Activated CD4-positive, alpha-beta memory T cell treated with anti-CD3 and anti-CD28 coated beads for 36 hours (primary cell): ENCODE data around the gene IFT27. TPM values are rescaled to one million over a fixed set of nuclear protein-coding genes. Genes with fewer than 3 reads are reported as not detected.
"Not testable (repeated sequence)": the region's sequence is repeated elsewhere in the genome, so short reads cannot be mapped to it uniquely, and the experiment has no call there.

Experiments
- CTCF ChIA-PET: fragments of 350-600 bp; sonication (Branson Sonifier 250); formaldehyde crosslinking; loops from one replicate; lab custom pipeline; 2021; ENCODE audit warnings: antibody characterized with exemption, inconsistent platforms; lab: Charles Lee
- POLR2A ChIA-PET: fragments of 350-600 bp; sonication (Branson Sonifier 250); formaldehyde crosslinking; loops from one replicate; lab custom pipeline; 2021; ENCODE audit warnings: antibody characterized with exemption; lab: Charles Lee
- DNase-seq: peaks from one replicate; pipeline ENCODE4 v3.0.0-alpha.2; 2020
- H3K27ac Mint-ChIP-seq: one replicate; pipeline ENCODE4 v1.8.0; 2021; ENCODE audit warnings: mixed read lengths
- H3K27me3 Mint-ChIP-seq: one replicate; pipeline ENCODE4 v1.8.0; 2021; ENCODE audit warnings: mixed read lengths
- H3K36me3 Mint-ChIP-seq: one replicate; pipeline ENCODE4 v1.8.0; 2021; ENCODE audit warnings: mixed read lengths
- H3K4me1 Mint-ChIP-seq: one replicate; pipeline ENCODE4 v1.8.0; 2021; ENCODE audit warnings: low read depth, mixed read lengths
- H3K4me3 Mint-ChIP-seq: one replicate; pipeline ENCODE4 v1.8.0; 2021; ENCODE audit warnings: mild to moderate bottlenecking, mixed read lengths
- H3K9me3 Mint-ChIP-seq: one replicate; pipeline ENCODE4 v1.8.0; 2021; ENCODE audit warnings: mixed read lengths
- intact Hi-C: fragments of 100-400 bp; cut with micrococcal nuclease; formaldehyde crosslinking; loops from one replicate; pipeline ENCODE4 v1.15.1; 2023
- total RNA-seq, 2 experiments: library from RNA; stranded (reverse); gene quantifications; one replicate each; pipeline ENCODE4 v1.2.3, GENCODE V29; 2021

IFT27 gene
- total RNA-seq, 2 experiments from 2014 or later = 27.9 to 32.1 TPM

DNA sequence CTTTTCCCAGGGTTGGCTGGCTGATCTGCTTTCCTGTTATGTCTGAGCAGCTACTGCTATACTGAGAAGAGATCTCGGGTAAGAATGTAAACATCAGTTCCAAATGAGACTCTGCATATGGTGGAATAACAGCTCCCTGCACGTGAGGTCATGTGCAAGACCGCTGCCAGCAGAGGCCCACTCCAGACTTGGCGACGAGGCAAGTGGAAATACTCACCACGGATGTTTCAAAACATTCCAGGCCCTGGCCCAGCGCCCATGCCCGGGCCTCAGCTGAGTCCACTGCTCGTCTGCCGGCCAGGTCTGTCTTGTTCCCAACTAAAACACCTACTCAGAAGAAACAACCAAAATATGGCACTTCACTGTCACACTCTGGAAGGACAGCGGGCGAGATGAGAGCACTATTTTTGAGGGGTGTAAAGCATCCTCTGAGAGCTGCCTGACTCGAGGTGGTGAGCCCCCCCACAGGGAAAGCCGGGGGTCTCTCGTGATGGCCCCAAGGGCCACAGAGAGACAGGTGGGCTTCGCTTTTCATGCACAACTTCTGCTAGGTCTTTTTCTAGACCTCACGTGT, 13.1 kb downstream of the IFT27 start:
- no peak for DNase-seq
- Mint-ChIP-seq H3K27ac (no peak overlapping the region), H3K4me1 (no peaks in the 10 kb centered on the region), H3K27me3 (no peaks in the 10 kb centered on the region), H3K36me3 (peaks cover 3% of the 10 kb centered on the region), H3K4me3 (no peak overlapping the region), H3K9me3 (no peaks in the 10 kb centered on the region)
- ChIA-PET POLR2A (no interaction called here), CTCF (interaction anchor here (0.5 to 2.7 kb wide), 2 partner anchors 19 to 137 kb away, joined by 3 to 9 read pairs; no protein-coding TSS in a partner anchor)
- intact Hi-C loops = no loop called here

DNA sequence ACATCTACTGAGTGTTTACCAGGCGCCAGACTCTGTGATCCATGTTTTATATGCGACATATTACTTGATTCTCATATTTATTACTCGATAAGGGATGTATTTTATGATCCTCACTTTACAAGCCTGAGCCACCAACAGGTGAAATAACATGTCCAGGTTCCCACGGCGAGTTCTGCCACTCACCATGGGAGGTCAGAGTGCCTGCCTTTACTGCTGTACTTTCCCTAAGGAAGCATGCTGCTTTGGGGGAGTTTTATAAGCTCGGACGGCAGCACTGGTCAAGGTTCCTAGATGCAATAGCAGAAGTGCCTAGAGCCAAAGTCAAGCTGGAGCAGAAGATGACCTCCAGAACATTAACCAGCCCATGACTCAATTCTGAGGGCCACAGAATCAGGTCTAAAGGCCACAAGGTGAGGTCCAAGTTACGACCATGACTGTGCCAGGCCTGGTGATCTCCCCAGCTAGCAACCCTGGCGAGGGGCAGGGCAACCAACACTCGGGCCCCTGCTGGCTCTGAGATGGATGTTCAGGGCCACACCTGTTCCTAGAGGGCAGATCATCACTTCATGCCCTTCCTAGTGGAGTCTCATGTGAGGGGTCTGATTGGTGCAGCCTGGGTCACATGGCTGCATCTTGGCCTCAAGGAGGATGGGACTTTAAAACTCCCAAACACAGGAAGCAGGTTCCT, 14.2 kb downstream of the IFT27 start:
- Mint-ChIP-seq H3K4me3 (no peak overlapping the region), H3K9me3 (no peaks in the 10 kb centered on the region), H3K4me1 (no peaks in the 10 kb centered on the region), H3K36me3 (peaks cover 3% of the 10 kb centered on the region), H3K27ac (no peak overlapping the region), H3K27me3 (no peaks in the 10 kb centered on the region)
- ChIA-PET CTCF (interaction anchor here (1.4 to 1.6 kb wide), 3 partner anchors 13 to 215 kb away, joined by 3 to 7 read pairs (median 6); no protein-coding TSS in a partner anchor), POLR2A (no interaction called here)
- intact Hi-C loops = no loop called here
- no peak for DNase-seq

GRCh38 chr22:36760786-36761185, 15.1 kb downstream of the IFT27 start:
- ChIA-PET CTCF (interaction anchor here (1.4 to 4.9 kb wide), 5 partner anchors 14 to 216 kb away, joined by 3 to 32 read pairs (median 7); no protein-coding TSS in a partner anchor), POLR2A (no interaction called here)
- peaks cover 3% of the 10 kb centered on the region for H3K36me3 Mint-ChIP-seq
- H3K27me3 Mint-ChIP-seq = no peaks in the 10 kb centered on the region
- H3K27ac Mint-ChIP-seq = no peak overlapping the region
- DNase-seq = no peak
- no peaks in the 10 kb centered on the region for H3K4me1 Mint-ChIP-seq
- intact Hi-C loops = no loop called here
- no peak overlapping the region for H3K4me3 Mint-ChIP-seq
- H3K9me3 Mint-ChIP-seq = no peaks in the 10 kb centered on the region

GRCh38 chr22:36759481-36760159, 16.3 kb downstream of the IFT27 start:
- intact Hi-C loops = no loop called here
- no peak overlapping the region for H3K27ac Mint-ChIP-seq
- no peak for DNase-seq
- ChIA-PET CTCF (interaction anchor here (0.5 to 4.9 kb wide), 5 partner anchors 17 to 217 kb away, joined by 3 to 32 read pairs (median 3); partner anchors contain the start of gene IFT27), POLR2A (no interaction called here)
- peaks cover under 1% of the 10 kb centered on the region for H3K27me3 Mint-ChIP-seq
- peaks cover 3% of the 10 kb centered on the region for H3K36me3 Mint-ChIP-seq
- no peaks in the 10 kb centered on the region for H3K9me3 Mint-ChIP-seq
- no peak overlapping the region for H3K4me3 Mint-ChIP-seq
- H3K4me1 Mint-ChIP-seq = no peaks in the 10 kb centered on the region

- ChIA-PET POLR2A (no interaction called here), CTCF (interaction anchor here (0.6 to 4.9 kb wide), 13 partner anchors 9 to 502 kb away, joined by 3 to 32 read pairs (median 6); partner anchors contain the start of gene IFT27)
- intact Hi-C loops = no loop called here
- no peak for DNase-seq
- Mint-ChIP-seq H3K27ac (no peak overlapping the region), H3K36me3 (peaks cover 3% of the 10 kb centered on the region), H3K27me3 (peaks cover 2% of the 10 kb centered on the region), H3K4me1 (no peaks in the 10 kb centered on the region), H3K9me3 (no peaks in the 10 kb centered on the region), H3K4me3 (no peak overlapping the region)
Measured at GRCh38 chr22:36758792-36759271, 17.1 kb downstream of the IFT27 start.

DNA sequence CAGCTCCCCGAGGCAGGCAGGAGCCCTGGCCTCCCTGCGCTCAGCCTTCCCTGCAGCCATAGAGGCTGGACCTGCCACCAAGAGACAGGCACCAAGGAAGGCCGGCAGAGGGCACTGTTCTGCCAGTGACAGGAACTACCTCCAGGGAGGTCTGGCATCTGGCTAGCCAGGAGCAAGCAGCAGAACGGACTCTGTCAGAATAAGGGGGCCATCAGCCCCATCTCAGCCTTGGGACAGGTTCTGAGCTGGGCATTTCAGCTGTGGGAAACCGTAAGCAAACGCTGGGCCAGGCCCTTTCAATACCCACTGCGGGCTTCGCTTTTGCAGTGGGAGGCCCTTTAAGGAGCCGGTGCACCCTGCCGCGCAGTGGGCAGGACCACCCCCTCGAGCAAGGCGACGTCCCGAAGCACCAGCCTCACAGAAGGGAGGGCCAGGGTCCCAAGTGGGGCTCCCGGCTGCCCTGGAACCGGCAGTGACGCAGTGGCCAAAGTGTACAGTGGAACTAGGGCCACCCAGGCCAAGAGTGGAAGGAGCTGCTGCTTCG, 18.2 kb downstream of the IFT27 start:
- DNase-seq = peak; percentile 85
- H3K36me3 Mint-ChIP-seq = peaks cover 2% of the 10 kb centered on the region
- intact Hi-C loops = loop anchor here (1.0 kb wide), 3 partner anchors 99 to 221 kb away; no protein-coding TSS in a partner anchor
- H3K4me3 Mint-ChIP-seq = no peak overlapping the region
- no peak overlapping the region for H3K27ac Mint-ChIP-seq
- ChIA-PET CTCF (interaction anchor here (0.5 to 4.9 kb wide), 30 partner anchors 8 to 503 kb away, joined by 3 to 32 read pairs (median 4); partner anchors contain the start of gene IFT27), POLR2A (no interaction called here)
- H3K4me1 Mint-ChIP-seq = no peaks in the 10 kb centered on the region
- H3K9me3 Mint-ChIP-seq = no peaks in the 10 kb centered on the region
- peaks cover 8% of the 10 kb centered on the region for H3K27me3 Mint-ChIP-seq

DNA sequence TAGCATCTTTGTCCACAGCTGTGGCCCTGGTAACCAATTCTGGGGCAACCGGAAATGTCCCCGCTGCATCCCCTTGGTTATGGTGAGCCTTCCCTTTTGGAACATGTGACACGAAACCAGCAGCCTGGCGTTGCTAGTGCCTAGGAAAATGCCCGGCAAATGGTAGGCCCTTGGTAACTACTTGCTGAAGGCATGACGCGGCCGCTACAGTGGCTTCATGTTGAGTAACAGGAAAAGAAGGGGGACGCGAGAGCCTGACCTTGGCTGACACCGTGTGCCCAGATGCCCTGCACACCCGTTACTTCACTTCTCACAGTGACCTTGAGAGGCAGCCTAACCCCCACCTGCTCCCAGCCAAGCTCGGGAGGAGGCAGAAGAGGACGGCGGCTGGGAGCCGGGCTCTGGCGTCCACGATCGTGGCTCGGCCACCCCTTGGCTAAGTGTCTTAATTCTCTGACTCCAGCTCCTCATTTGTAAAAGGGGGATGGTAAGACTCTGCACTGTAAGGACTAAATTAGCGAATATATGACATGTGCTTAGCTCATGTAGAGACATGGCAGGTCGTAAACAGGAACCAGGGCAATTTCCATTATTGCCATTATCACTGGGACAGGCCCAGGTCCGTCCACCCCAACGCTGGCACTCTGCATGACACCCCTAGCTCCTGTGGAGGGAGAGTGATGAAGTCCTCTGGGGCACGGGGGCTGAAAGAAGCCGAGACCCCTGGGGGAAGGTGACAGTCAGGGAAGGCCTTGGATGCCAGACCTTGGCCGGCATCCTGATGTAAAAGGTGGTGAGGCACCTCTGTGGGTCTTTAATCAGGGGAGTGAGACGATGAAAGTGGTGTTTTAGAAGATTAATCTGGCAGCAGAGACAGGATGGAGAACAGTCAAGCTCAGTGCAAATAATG, 18.9 kb downstream of the IFT27 start:
- CTCF ChIA-PET = interaction anchor here (0.6 to 4.9 kb wide), 20 partner anchors 10 to 288 kb away, joined by 3 to 32 read pairs (median 4); partner anchors contain the start of gene IFT27
- H3K4me1 Mint-ChIP-seq = no peaks in the 10 kb centered on the region
- no peaks in the 10 kb centered on the region for H3K36me3 Mint-ChIP-seq
- intact Hi-C loops = loop anchor here (1.0 kb wide), 3 partner anchors 99 to 221 kb away; no protein-coding TSS in a partner anchor
- POLR2A ChIA-PET = no interaction called here
- no peak overlapping the region for H3K27ac Mint-ChIP-seq
- DNase-seq = no peak
- peaks cover 12% of the 10 kb centered on the region for H3K27me3 Mint-ChIP-seq
- no peaks in the 10 kb centered on the region for H3K9me3 Mint-ChIP-seq
- no peak overlapping the region for H3K4me3 Mint-ChIP-seq

DNA sequence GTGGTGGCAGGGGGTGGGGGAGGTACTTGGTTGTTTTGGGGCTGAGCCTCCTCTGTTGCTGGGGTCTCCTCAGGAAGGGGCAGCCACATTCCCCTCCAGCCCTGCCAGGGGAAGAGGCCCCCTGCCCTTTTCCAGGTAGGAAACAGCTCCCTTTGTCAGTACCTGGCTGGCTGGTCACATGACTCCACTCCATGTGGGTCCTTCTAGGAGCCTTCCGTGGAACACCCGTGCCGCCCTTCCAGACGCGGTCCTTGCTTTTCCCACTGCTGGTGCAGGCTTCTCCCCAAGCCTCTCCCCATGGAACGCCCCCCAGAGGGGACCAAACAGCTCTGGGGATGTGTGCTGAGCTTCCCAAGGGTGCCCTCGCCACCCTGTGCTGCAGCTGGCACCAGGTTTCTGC, 19.9 kb downstream of the IFT27 start:
- ChIA-PET POLR2A (no interaction called here), CTCF (interaction anchor here (0.8 to 2.4 kb wide), 5 partner anchors 26 to 226 kb away, joined by 3 to 7 read pairs (median 4); no protein-coding TSS in a partner anchor)
- intact Hi-C loops = no loop called here
- Mint-ChIP-seq H3K4me3 (no peak overlapping the region), H3K27ac (no peak overlapping the region), H3K36me3 (no peaks in the 10 kb centered on the region), H3K27me3 (peaks cover 12% of the 10 kb centered on the region), H3K9me3 (no peaks in the 10 kb centered on the region), H3K4me1 (no peaks in the 10 kb centered on the region)
- DNase-seq = no peak

GRCh38 chr22:36755316-36755715, 20.6 kb downstream of the IFT27 start:
- peaks cover 13% of the 10 kb centered on the region for H3K27me3 Mint-ChIP-seq

GRCh38 chr22:36754881-36755280, 21.0 kb downstream of the IFT27 start:
- H3K27ac Mint-ChIP-seq, POLR2A ChIA-PET, DNase-seq, intact Hi-C loops, H3K9me3 Mint-ChIP-seq, H3K4me1 Mint-ChIP-seq, H3K4me3 Mint-ChIP-seq, H3K36me3 Mint-ChIP-seq: not testable (repeated sequence)
- peaks cover 17% of the 10 kb centered on the region for H3K27me3 Mint-ChIP-seq
- CTCF ChIA-PET = interaction anchor here (0.6 to 1.0 kb wide), 2 partner anchors 222 to 506 kb away, joined by 3 read pairs; no protein-coding TSS in a partner anchor

More at GRCh38 chr22:36755316-36755715, 20.6 kb downstream of the IFT27 start:
- intact Hi-C loops = no loop called here
- no peak overlapping the region for H3K4me3 Mint-ChIP-seq
- no peaks in the 10 kb centered on the region for H3K36me3 Mint-ChIP-seq
- no peaks in the 10 kb centered on the region for H3K4me1 Mint-ChIP-seq
- no peak for DNase-seq
- ChIA-PET CTCF (interaction anchor here (0.6 to 1.2 kb wide), 3 partner anchors 221 to 505 kb away, joined by 3 to 4 read pairs (median 3); no protein-coding TSS in a partner anchor), POLR2A (no interaction called here)
- no peak overlapping the region for H3K27ac Mint-ChIP-seq
- no peaks in the 10 kb centered on the region for H3K9me3 Mint-ChIP-seq

DNA sequence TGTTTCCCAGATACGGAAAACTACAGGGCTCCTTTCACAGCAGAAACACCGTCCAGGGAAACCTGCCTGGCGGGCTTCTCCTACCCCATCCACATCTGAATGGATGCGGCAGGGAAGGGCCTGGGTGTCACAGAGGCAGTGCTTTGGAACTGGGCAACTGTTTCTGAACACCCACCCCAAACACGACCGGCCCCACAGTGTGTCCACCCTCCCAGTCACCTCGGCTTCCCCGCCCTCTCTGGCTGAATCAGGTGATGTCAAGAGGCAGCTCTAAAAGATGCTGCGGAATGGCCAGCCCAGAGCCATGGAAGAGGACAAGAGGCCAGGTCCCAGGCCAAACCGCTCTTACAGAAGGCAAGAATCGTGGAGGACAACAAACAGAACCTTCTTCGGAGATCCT, 22.0 kb downstream of the IFT27 start:
- no peak overlapping the region for H3K27ac Mint-ChIP-seq
- H3K4me3 Mint-ChIP-seq = no peak overlapping the region
- H3K36me3 Mint-ChIP-seq = no peaks in the 10 kb centered on the region
- peaks cover 17% of the 10 kb centered on the region for H3K27me3 Mint-ChIP-seq
- CTCF ChIA-PET = interaction anchor here (2.0 kb wide), 1 partner anchor 21 kb away, joined by 5 read pairs; no protein-coding TSS in a partner anchor
- POLR2A ChIA-PET = no interaction called here
- no peaks in the 10 kb centered on the region for H3K9me3 Mint-ChIP-seq
- no peak for DNase-seq
- intact Hi-C loops = no loop called here
- H3K4me1 Mint-ChIP-seq = no peaks in the 10 kb centered on the region
